T-helper 1 cell (primary cell): ENCODE data around the gene NAALADL1.
"Not testable (repeated sequence)": the region's sequence is repeated elsewhere in the genome, so short reads cannot be mapped to it uniquely, and the experiment has no call there.

ENCODE experiments used
- DNase-seq, 5 donors: peaks; one replicate each; pipeline ENCODE4 v3.0.0-alpha.2; 2012 to 2020

NAALADL1 gene

GRCh38 chr11:65008873-65009272, 49.5 kb downstream of the NAALADL1 start:
- DNase-seq = no peak

GRCh38 chr11:65008016-65008415, 50.3 kb downstream of the NAALADL1 start:
- DNase-seq = no peak

- DNase-seq = not testable (repeated sequence)
Observed at GRCh38 chr11:65003968-65004367, 54.4 kb downstream of the NAALADL1 start.

DNA sequence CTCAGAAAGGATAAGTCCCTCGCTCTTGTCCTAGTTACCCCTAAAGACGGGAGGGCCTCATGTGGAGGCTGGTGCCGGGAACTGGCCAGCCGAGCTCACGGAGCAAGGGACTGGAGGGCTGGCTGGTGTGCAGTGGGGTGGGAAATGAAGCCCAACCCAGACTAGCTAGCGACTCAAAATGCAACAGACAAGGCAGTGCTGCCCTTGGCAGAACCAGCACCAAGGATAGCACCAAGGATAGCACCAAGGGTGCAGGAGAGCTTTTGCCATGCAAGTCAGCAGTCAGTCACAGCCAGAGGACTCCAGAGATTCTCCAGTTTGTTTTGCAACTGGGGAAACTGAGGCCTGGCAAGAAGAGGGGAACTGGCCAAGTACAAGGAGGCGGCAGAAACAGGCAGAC, 55.1 kb downstream of the NAALADL1 start:
- no peak for DNase-seq

DNA sequence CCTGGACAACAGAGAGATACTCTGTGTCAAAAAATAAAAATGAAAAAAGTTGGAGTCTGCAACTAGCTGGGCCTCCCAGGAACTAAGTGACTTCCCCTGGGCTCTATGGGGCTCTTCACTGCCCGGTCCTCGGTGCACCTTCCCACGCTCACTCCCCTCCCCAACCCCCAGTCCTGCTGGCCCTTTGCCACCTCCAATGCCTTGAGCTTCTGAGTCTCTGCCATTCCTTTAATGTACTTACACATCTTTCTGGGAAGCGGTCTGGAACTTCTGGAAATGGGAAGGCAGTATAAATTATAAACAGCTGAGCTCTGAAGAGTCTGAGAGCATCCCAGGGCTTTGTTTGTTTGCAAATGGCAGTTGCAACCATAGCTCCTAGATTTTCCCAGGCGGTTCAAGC, 55.6 kb downstream of the NAALADL1 start:
- DNase-seq = no peak

DNA sequence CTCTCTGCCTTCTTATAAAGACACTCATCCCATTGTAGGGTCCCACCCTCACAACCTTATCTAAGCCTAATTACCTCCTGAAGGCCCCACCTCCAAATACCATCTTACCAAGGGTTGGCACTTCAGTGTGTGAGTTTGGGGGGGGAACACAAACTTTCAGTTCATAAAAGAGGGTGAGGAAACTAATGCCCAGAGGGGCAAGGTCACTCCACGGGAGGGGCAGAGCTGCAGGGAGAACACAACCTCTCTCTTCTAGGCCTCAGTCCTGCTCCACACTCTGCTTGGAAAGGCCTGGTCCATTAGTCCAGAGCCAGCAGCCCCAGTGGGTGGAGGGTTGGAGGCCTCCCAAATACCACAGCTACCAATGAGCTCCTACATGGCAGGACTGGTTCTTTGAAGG, 58.9 kb downstream of the NAALADL1 start:
- no peak for DNase-seq

DNA sequence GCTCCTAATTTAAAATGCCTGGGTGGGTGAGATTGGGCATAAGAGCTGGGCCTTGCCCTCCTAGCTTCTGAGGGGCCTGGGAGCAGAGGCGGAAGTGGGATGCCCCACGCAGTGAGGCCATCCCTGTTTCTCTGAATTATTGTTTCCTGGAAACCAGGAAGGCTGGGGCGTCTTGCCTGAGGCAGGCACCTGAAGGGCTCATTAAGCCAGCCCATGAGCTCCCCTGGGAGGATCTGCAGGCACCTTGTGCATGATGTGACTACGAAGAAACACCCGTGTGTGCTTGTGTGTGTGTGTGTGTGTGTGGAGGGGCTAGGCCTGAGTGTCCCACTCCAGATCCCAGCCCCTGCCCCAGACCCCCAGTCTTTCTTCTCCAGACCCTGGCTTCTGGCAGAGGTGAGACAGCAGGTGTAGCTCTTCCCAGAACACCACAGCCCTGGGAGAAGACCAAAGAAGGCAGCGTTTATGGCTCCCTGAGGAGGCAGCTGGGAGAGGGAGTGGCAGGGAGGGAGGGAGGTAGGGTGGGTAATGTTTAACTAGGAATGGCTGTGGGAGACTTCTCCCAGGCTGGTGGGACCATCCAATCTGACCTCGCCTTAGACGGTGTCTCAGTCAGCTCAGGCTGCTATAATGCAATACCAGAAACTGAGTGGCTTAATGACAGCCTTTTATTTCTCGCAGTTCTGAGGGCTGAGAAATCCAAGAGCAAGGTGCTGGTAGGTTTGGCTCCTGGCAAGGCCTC, 59.5 kb downstream of the NAALADL1 start:
- peak in 1 of 5 donors; percentile 59 for DNase-seq

- DNase-seq = peak in 1 of 5 donors; percentile 47
Observed at GRCh38 chr11:64998141-64998540, 60.2 kb downstream of the NAALADL1 start.

- DNase-seq = no peak
Observed at GRCh38 chr11:64996710-64997380, 61.5 kb downstream of the NAALADL1 start, which contains the start of gene BATF2. BATF2 (minus strand) TSS chr11:64996971; CDS start chr11:64996914, 57 bp downstream.

DNA sequence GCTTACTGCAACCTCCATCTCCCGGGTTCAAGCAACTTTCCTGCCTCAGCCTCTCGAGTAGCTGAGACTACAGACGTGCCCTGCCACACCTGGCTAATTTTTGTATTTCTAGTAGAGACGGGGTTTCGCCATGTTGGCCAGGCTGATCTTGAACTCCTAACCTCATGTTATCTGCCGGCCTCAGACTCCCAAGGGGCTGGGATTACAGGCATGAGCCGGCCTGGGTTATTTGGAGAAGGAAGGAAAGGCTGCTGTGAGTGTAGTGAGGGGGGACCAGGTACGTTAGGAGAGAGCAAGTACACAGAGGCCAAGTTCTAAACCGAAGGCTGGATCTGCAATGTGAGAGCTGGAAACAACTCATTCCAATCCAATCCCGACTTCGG, 62.0 kb downstream of the NAALADL1 start:
- DNase-seq = no peak
